Adrenal gland (tissue), 12 donors: ENCODE data around the gene LPCAT4. TPM values are rescaled to one million over a fixed set of nuclear protein-coding genes. Genes with fewer than 3 reads are reported as not detected.
"Not testable (repeated sequence)": the region's sequence is repeated elsewhere in the genome, so short reads cannot be mapped to it uniquely, and the experiment has no call there.

Experiments used
- DNase-seq, 7 donors: peaks; one replicate each; pipeline ENCODE4 v3.0.0-alpha.2; 2019 to 2020
- H3K27ac ChIP-seq, 5 donors: fragments of 200-600 bp; sonication (generic) in 4 of 5; 1 replicate in 3 of 5; 2 replicates in 2 of 5; pipeline versions ENCODE4 v1.5.1 to v1.8.0; 2016 to 2020; ENCODE audit warnings: mild to moderate bottlenecking in 1 of 5
- H3K27me3 ChIP-seq: fragments of 200-600 bp; 2 replicates; pipeline ENCODE4 v1.8.0; 2021
- H3K36me3 ChIP-seq, 2 donors: fragments of 200-600 bp; replicated peaks in 1 of 2; 1 replicate in 1 of 2; 2 replicates in 1 of 2; pipeline versions ENCODE4 v1.5.1 to v1.8.0; 2018 to 2022
- H3K4me1 ChIP-seq, 2 donors: fragments of 200-600 bp; replicated peaks in 1 of 2; 1 replicate in 1 of 2; 2 replicates in 1 of 2; pipeline versions ENCODE4 v1.5.1 to v1.8.0; 2018 to 2021
- H3K4me3 ChIP-seq, 4 donors: fragments of 200-600 bp; sonication (generic) in 3 of 4; one replicate each; pipeline ENCODE4 v1.5.1; 2016 to 2018
- H3K9me3 ChIP-seq, 3 donors: fragments of 200-600 bp; sonication (generic) in 1 of 3; replicated peaks in 1 of 3; 1 replicate in 2 of 3; 2 replicates in 1 of 3; pipeline versions ENCODE4 v1.5.1 to v1.8.0; 2016 to 2021
- CTCF ChIP-seq, 6 experiments: fragments of 450-650 bp in 4 of 6; fragments of 200-600 bp in 2 of 6; sonication (generic) in 1 of 6; IDR thresholded peaks; 1 replicate in 5 of 6; 2 replicates in 1 of 6; pipeline versions ENCODE4 v1.5.1 to v1.8.0; 2016 to 2021; ENCODE audit warnings: antibody characterized with exemption in 6 of 6, mild to moderate bottlenecking in 2 of 6, moderate library complexity in 1 of 6
- POLR2A ChIP-seq, 2 donors: fragments of 450-650 bp; IDR thresholded peaks; one replicate each; pipeline ENCODE4 v1.6.1; 2017; ENCODE audit warnings: antibody characterized with exemption in 2 of 2, mild to moderate bottlenecking in 2 of 2, moderate library complexity in 1 of 2
- WGBS, 4 donors: extraction: QIAGEN DNeasy Blood & Tissue Kit in 2 of 4; methylation state at CpG; one replicate each; pipeline versions ENCODE4 v1.1.5 to v1.1.7; 2013 to 2017; 5-methylcytosine and 5-hydroxymethylcytosine counted together
- intact Hi-C, 2 donors: fragments of 100-400 bp; cut with DNase I; formaldehyde crosslinking; loops; one replicate each; pipeline versions ENCODE4 v1.14.1 to v1.15.0; 2022 to 2023
- polyA plus RNA-seq, 3 donors: library from polyadenylated mRNA; stranded (reverse); fragments of 200-250 nt in 2 of 3; fragments of 350-450 nt in 1 of 3; fragmentation: Illumina TruSeq in 1 of 3; extraction: RNeasy Lipid Tissue Mini Kit (QIAGEN cat#74804) in 1 of 3; gene quantifications; one replicate each; pipeline ENCODE4 v1.2.3, GENCODE V29; 2013 to 2014
- total RNA-seq, 9 donors: library from RNA; depleted of rRNA in 4 of 9; stranded (reverse); fragments of >200 nt in 4 of 9; fragments of 120-200 nt in 1 of 9; fragmentation: NEBNext Ultra II Directional in 1 of 9; extraction: Animal tissue kit (Norgen Biotek cat#: 25700) in 1 of 9; gene quantifications; one replicate each; pipeline versions ENCODE4 v1.1.0 to v1.2.4, GENCODE V29; 2013 to 2023
- donor health status: healthy with polysubstance abuse.
- donor health status: Bipolar disorder and iron deficiency.
- donor health status: DM: yes; HTN: yes; CAD: no.
- donor health status: DM: no; HTN: no; CAD: no.
- donor health status: DM: no; HTN: no; CAD: no.
- donor health status: DM: yes; HTN: yes; CAD: no.

The LPCAT4 gene
- total and polyA plus RNA-seq, 12 donors, result 1.2 to 31.6 (median 12.6) TPM

GRCh38 chr15:34349769-34350168, 17.2 kb downstream of the LPCAT4 start:
- no peak for TF ChIP-seq CTCF (IDR thresholded peaks at IDR 0.05)
- no peak for TF ChIP-seq POLR2A (IDR thresholded peaks at IDR 0.05)
- DNase-seq, result no peak
- H3K9me3 ChIP-seq, result no peaks in the 10 kb centered on the region
- 78 to 95% (median 89%) methylated on average over 4 of the region's 4 CpGs for WGBS, 4 donors
- intact Hi-C loops, result loop anchor here in 1 of 2 donors (10.0 kb wide), 1 partner anchor 235 kb away; the partner anchor contains the start of gene GOLGA8B
- H3K27me3 ChIP-seq, result no peaks in the 10 kb centered on the region
- no peaks in the 10 kb centered on the region for H3K36me3 ChIP-seq
- no peaks in the 10 kb centered on the region for H3K4me1 ChIP-seq
- no peak overlapping the region for H3K27ac ChIP-seq
- H3K4me3 ChIP-seq, result no peak overlapping the region

GRCh38 chr15:34348735-34349300, 18.2 kb downstream of the LPCAT4 start:
- DNase-seq, result no peak
- Histone ChIP-seq H3K9me3 (no peaks in the 10 kb centered on the region), H3K4me3 (no peak overlapping the region), H3K4me1 (no peaks in the 10 kb centered on the region), H3K36me3 (no peaks in the 10 kb centered on the region), H3K27ac (no peak overlapping the region), H3K27me3 (no peaks in the 10 kb centered on the region)
- WGBS, 4 donors, result 14 to 45% (median 37%) methylated on average over 1 of the region's 1 CpG
- intact Hi-C loops, result loop anchor here in 1 of 2 donors (10.0 kb wide), 1 partner anchor 236 kb away; the partner anchor contains the start of gene GOLGA8B
- TF ChIP-seq CTCF (IDR thresholded peaks at IDR 0.05) (no peak), POLR2A (IDR thresholded peaks at IDR 0.05) (no peak)

GRCh38 chr15:34347951-34348638, 18.9 kb downstream of the LPCAT4 start:
- Histone ChIP-seq H3K4me1 (no peaks in the 10 kb centered on the region), H3K27ac (no peak overlapping the region), H3K9me3 (no peaks in the 10 kb centered on the region), H3K36me3 (no peaks in the 10 kb centered on the region), H3K27me3 (no peaks in the 10 kb centered on the region), H3K4me3 (no peak overlapping the region)
- TF ChIP-seq POLR2A (IDR thresholded peaks at IDR 0.05) (no peak), CTCF (IDR thresholded peaks at IDR 0.05) (no peak)
- WGBS, 4 donors, result 59 to 71% (median 66%) methylated on average over 12 to 13 of the region's 13 CpGs
- intact Hi-C loops, result loop anchor here in 1 of 2 donors (10.0 kb wide), 1 partner anchor 237 kb away; the partner anchor contains the start of gene GOLGA8B
- no peak for DNase-seq

- peaks cover 5 to 10% of the 10 kb centered on the region in 2 donors for H3K4me1 ChIP-seq
- DNase-seq, result peak; percentile 91 to 96 (median 93)
- peak within 1 kb of the TSS; percentile 6 to 84 (median 62) for H3K4me3 ChIP-seq
- H3K9me3 ChIP-seq, result no peaks in the 10 kb centered on the region
- no peaks in the 10 kb centered on the region for H3K27me3 ChIP-seq
- H3K36me3 ChIP-seq, result peaks cover 0 to 9% of the 10 kb centered on the region in 2 donors
- H3K27ac ChIP-seq, result peak within 1 kb of the TSS; percentile 78 to 93 (median 90)
- intact Hi-C loops, result loop anchor here in 1 of 2 donors (10.0 kb wide), 1 partner anchor 242 kb away; the partner anchor contains the start of gene GOLGA8B
- TF ChIP-seq CTCF (IDR thresholded peaks at IDR 0.05) (peak; percentile 94 to 98 (median 97)), POLR2A (IDR thresholded peaks at IDR 0.05) (peak in 1 of 2 donors; percentile 68)
- 1% methylated on average over 34 to 38 of the region's 38 CpGs for WGBS, 4 donors
These were observed 24.0 kb downstream of the LPCAT4 start, which contains the start of the genes NOP10 and NUTM1 for GRCh38 chr15:34342737-34343575. TSS of gene NOP10 (minus strand) at chr15:34343136. CDS start at chr15:34343073, 63 bp downstream. TSS of gene NUTM1 (plus strand) at chr15:34343315. CDS start at chr15:34343697, 382 bp downstream.

- H3K27ac ChIP-seq, result peak overlapping the region; percentile 78 to 93 (median 90)
- DNase-seq, result peak in 1 of 7 donors; percentile 52
- not testable (repeated sequence) for H3K9me3 ChIP-seq, H3K27me3 ChIP-seq, H3K36me3 ChIP-seq
- peaks cover 5 to 10% of the 10 kb centered on the region in 2 donors for H3K4me1 ChIP-seq
- intact Hi-C loops, result loop anchor here in 1 of 2 donors (10.0 kb wide), 1 partner anchor 243 kb away; the partner anchor contains the start of gene GOLGA8B
- 38 to 40% (median 39%) methylated on average over 26 of the region's 26 CpGs for WGBS, 4 donors
- H3K4me3 ChIP-seq, result peak overlapping the region; percentile 6 to 84 (median 62)
These were observed 24.7 kb downstream of the LPCAT4 start for GRCh38 chr15:34342213-34342736.
